ENCODE data around the gene GPR171. TPM values are rescaled to one million over a fixed set of nuclear protein-coding genes. Genes with fewer than 3 reads are reported as not detected.

GPR171 gene
- total RNA-seq, 1 donor from 2014 or later, result 3.2 TPM

DNA sequence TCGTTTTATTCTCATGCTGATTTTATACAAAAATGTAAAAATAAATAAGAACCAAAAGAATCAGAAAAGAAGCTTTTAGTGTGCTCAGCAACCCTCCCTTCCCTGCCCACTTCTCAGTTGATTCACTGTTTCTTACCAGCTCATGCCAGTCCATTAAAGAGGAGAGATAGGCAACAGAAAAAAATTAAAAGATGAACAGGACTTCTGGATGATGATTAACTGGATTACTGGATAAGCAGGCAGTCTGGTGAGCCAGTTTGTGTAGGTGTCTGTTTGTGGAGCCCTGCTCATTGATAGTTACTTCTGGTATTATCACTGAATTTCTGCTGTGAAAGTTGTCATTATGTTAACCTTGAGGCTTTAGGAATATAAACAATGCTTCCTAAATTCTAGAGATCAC is 15.1 kb upstream of the GPR171 start:
- ATAC-seq (no peak), DNase-seq (no peak)
- no peak overlapping the region for H3K27ac ChIP-seq
- TF ChIP-seq, protein P1, sequence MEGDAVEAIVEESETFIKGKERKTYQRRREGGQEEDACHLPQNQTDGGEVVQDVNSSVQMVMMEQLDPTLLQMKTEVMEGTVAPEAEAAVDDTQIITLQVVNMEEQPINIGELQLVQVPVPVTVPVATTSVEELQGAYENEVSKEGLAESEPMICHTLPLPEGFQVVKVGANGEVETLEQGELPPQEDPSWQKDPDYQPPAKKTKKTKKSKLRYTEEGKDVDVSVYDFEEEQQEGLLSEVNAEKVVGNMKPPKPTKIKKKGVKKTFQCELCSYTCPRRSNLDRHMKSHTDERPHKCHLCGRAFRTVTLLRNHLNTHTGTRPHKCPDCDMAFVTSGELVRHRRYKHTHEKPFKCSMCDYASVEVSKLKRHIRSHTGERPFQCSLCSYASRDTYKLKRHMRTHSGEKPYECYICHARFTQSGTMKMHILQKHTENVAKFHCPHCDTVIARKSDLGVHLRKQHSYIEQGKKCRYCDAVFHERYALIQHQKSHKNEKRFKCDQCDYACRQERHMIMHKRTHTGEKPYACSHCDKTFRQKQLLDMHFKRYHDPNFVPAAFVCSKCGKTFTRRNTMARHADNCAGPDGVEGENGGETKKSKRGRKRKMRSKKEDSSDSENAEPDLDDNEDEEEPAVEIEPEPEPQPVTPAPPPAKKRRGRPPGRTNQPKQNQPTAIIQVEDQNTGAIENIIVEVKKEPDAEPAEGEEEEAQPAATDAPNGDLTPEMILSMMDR (IDR thresholded peaks at IDR 0.05), result no peak
- H3K4me1 ChIP-seq, result no peaks in the 10 kb centered on the region
- H3K27me3 ChIP-seq, result no peaks in the 10 kb centered on the region
- H3K36me3 ChIP-seq, result no peaks in the 10 kb centered on the region
- H3K4me3 ChIP-seq, result no peak overlapping the region
- intact Hi-C loops (cut with DNase I), result no loop called here
- H3K9me3 ChIP-seq, result no peaks in the 10 kb centered on the region

DNA sequence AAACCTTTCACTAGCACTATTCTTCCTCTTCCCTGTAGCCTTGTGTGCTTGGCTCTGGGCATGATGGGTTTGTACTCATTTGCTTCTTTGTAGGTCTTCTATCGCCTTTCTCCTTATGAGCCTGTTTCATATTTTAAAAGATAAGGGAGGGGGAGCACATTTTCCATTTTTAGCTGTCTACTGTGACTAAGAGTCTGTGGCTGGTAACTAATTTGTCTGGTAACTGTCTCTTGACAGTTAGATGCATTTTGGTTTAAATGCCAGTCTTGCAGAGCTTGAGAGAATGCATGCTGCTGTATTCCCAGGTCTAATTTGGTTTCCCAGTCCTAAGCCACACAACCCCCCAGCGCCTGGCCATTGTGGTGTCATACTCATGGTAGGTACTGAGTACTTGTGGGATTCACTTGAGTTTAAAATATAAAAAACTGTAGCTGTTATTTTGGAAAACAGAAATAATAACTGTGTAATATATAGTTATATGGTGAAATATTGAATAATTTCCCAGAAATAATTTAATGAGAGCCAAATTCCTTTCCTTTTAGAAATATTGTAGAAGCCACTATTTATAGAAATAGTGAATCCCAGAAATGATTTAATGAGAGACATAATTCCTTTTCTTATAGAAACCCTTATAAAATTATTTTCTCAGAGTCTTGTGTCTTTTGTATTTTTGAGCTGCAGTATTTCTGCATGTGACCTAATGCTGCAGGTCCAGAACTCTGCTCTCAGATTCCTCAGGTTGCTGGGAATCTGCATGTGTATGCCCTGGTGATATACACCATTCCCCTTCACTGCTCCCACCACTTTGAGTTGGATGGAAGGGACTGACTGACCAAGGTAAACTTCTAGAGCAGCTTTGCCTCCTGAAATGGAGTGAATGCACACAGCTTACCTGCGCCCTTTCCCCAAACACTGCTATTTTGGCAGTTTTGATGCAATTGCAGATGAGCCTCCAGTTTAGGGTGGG is 13.9 kb upstream of the GPR171 start:
- ATAC-seq, result no peak
- no peak overlapping the region for H3K27ac ChIP-seq
- no peaks in the 10 kb centered on the region for H3K9me3 ChIP-seq
- no peaks in the 10 kb centered on the region for H3K27me3 ChIP-seq
- DNase-seq, result no peak
- no peaks in the 10 kb centered on the region for H3K36me3 ChIP-seq
- no peaks in the 10 kb centered on the region for H3K4me1 ChIP-seq
- H3K4me3 ChIP-seq, result no peak overlapping the region
- intact Hi-C loops (cut with DNase I), result no loop called here
- TF ChIP-seq, protein P1 (IDR thresholded peaks at IDR 0.05), result no peak

DNA sequence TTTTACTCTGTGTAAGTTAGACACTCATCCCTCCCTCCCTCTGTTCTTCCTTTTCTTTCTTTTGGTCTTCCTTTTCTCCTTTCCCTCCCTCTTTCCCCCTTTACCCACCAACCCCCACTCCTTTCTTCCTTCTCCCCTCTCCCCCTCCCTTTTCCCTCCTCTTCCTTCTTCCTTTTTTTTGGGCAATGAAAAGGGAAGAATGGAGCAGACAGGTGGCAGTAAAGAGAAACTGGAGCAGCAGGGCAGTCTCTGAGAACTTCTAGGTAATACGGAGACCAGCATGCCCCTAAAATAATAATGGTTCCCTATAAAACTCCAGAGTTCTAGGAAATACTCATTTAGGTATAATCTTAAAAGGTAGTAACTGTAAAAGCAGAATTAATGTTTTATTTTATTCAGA is 11.4 kb upstream of the GPR171 start:
- TF ChIP-seq, protein P1 (IDR thresholded peaks at IDR 0.05), result no peak
- no peaks in the 10 kb centered on the region for H3K36me3 ChIP-seq
- no peak for ATAC-seq
- intact Hi-C loops (cut with DNase I), result no loop called here
- no peak for DNase-seq
- H3K4me3 ChIP-seq, result no peak overlapping the region
- no peaks in the 10 kb centered on the region for H3K9me3 ChIP-seq
- H3K27ac ChIP-seq, result no peak overlapping the region
- no peaks in the 10 kb centered on the region for H3K27me3 ChIP-seq
- no peaks in the 10 kb centered on the region for H3K4me1 ChIP-seq

DNA sequence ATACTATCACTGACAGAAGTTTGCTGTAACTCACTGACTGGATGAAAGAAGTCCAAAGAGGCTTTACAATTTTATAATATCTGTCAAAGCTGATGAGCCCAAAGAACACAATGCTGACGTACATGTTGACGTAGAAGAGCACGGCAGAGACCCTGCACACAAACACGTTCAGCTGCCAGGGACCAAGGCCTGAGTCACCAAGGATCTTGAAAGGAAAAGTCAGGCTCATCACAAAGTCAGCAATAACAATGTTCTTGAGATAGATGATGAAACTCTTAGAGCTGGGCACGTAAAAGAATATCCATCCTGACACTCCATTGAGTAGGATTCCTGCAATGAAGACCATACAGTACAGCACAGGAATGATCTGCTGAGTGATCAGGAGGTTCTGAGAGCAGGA is 10.9 kb upstream of the GPR171 start:
- Histone ChIP-seq H3K27ac (no peak overlapping the region), H3K9me3 (no peaks in the 10 kb centered on the region), H3K4me1 (no peaks in the 10 kb centered on the region), H3K4me3 (no peak overlapping the region), H3K36me3 (no peaks in the 10 kb centered on the region), H3K27me3 (no peaks in the 10 kb centered on the region)
- TF ChIP-seq, protein P1 (IDR thresholded peaks at IDR 0.05), result no peak
- ATAC-seq (no peak), DNase-seq (no peak)
- intact Hi-C loops (cut with DNase I), result no loop called here

DNA sequence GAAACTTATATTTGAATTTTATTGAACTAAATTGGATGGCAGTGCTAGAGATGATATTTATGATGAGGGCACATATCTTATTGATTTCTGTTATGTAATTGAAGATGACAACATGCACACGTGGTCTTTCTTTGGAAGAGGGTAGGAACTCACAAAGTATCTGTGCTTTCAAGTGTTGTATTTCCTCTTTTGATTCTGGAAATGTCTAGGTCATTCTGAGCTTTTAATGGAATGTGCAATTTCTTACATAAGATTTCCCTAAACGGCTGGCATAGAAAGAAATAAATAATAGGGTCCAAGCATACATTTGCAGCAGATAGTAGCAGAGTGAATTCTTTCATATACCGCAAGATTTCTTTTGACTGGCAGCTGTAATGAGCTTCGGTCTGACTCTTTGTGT is 10.1 kb upstream of the GPR171 start:
- intact Hi-C loops (cut with DNase I), result no loop called here
- Histone ChIP-seq H3K27me3 (no peaks in the 10 kb centered on the region), H3K4me1 (no peaks in the 10 kb centered on the region), H3K4me3 (no peak overlapping the region), H3K9me3 (no peaks in the 10 kb centered on the region), H3K27ac (no peak overlapping the region), H3K36me3 (no peaks in the 10 kb centered on the region)
- DNase-seq (no peak), ATAC-seq (no peak)
- TF ChIP-seq, protein P1 (IDR thresholded peaks at IDR 0.05), result no peak

Measured in upper lobe of right lung (tissue), 1 donor.